ENCODE results near the gene ATP10A. TPM values are rescaled to one million over a fixed set of nuclear protein-coding genes. Genes with fewer than 3 reads are reported as not detected.

The ATP10A gene
- total RNA-seq, 3 donors from 2014 or later = 2.4 to 4.5 (median 2.7) TPM

DNA sequence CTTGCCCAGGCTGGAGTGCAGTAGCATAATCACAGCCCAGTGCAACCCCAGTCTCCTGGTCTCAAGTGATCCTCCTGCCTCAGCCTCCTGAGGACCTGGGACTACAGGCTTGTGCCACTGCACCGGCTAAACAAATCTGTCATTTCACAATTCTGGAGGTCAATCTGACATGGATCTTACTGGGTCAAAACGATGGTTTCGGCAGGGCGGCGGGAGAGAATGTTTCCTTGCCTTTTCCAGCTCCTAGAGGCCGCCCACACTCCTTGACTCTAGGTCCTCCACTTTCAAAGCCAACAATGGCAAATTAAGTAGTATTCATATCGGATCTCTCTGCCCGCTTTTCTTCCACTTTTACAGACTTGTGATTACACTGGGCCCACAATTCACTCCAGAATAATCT is 14.8 kb downstream of the ATP10A start:
- TF ChIP-seq, protein P1, sequence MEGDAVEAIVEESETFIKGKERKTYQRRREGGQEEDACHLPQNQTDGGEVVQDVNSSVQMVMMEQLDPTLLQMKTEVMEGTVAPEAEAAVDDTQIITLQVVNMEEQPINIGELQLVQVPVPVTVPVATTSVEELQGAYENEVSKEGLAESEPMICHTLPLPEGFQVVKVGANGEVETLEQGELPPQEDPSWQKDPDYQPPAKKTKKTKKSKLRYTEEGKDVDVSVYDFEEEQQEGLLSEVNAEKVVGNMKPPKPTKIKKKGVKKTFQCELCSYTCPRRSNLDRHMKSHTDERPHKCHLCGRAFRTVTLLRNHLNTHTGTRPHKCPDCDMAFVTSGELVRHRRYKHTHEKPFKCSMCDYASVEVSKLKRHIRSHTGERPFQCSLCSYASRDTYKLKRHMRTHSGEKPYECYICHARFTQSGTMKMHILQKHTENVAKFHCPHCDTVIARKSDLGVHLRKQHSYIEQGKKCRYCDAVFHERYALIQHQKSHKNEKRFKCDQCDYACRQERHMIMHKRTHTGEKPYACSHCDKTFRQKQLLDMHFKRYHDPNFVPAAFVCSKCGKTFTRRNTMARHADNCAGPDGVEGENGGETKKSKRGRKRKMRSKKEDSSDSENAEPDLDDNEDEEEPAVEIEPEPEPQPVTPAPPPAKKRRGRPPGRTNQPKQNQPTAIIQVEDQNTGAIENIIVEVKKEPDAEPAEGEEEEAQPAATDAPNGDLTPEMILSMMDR (IDR thresholded peaks at IDR 0.05) = no peak
- ATAC-seq = no peak
- H3K4me1 ChIP-seq (ENCODE audit: low read depth) = peaks cover 5% of the 10 kb centered on the region

GRCh38 chr15:25847051-25847450 is 16.1 kb downstream of the ATP10A start:
- TF ChIP-seq, protein P1 (IDR thresholded peaks at IDR 0.05) = no peak
- Histone ChIP-seq H3K4me3 (no peak overlapping the region), H3K36me3 (ENCODE audit: low read depth) (no peaks in the 10 kb centered on the region), H3K9me3 (peaks cover 3% of the 10 kb centered on the region), H3K4me1 (ENCODE audit: low read depth) (peaks cover 5% of the 10 kb centered on the region)
- intact Hi-C loops (cut with DNase I, micrococcal nuclease) = no loop called here
- no peak for DNase-seq
- no peak for ATAC-seq

More for the DNA sequence above, 14.8 kb downstream of the ATP10A start:
- no peak overlapping the region for H3K4me3 ChIP-seq
- no peak for DNase-seq
- peaks cover 2% of the 10 kb centered on the region for H3K9me3 ChIP-seq
- no peaks in the 10 kb centered on the region for H3K36me3 ChIP-seq (ENCODE audit: low read depth)
- intact Hi-C loops (cut with DNase I, micrococcal nuclease) = no loop called here

GRCh38 chr15:25846377-25846776 is 16.8 kb downstream of the ATP10A start:
- H3K36me3 ChIP-seq (ENCODE audit: low read depth) = no peaks in the 10 kb centered on the region
- ATAC-seq (peak; percentile 45), DNase-seq (no peak)
- TF ChIP-seq, protein P1 (IDR thresholded peaks at IDR 0.05) = no peak
- intact Hi-C loops (cut with DNase I, micrococcal nuclease) = no loop called here
- no peak overlapping the region for H3K4me3 ChIP-seq
- H3K9me3 ChIP-seq = peaks cover 7% of the 10 kb centered on the region
- H3K4me1 ChIP-seq (ENCODE audit: low read depth) = peaks cover 5% of the 10 kb centered on the region

DNA sequence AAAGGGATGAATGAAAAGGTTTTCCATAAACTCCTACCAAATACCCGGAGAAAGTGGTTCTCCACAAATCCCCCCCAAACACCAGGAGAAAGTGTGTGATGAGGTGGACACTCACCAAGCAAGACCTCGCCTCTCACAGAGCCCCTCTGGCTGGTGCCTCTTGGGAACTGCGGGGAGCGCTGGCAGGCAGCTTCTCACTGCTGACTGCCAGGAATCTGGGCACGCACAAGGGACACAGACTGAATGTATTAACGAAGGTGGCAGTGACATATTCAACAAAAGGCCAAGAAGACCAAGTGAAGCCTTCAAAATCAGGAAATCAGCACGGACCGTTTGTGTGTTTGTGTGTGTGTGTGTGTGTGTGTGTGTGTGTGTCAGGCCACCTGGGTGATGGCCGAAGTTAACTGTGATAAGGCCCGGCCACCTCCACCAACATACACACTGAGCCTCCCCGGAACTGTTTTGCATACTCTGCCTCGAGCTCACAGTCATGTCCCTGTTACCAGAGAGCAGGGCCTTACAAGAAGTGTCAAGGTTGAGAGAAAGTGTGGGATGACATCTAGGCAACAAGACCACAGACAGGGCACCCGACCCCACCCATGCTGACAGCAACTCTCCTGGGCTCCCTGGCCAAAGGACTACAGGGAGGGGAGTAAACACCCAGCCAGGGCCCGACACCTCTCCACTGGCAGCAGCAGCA is 18.0 kb downstream of the ATP10A start:
- peaks cover 7% of the 10 kb centered on the region for H3K9me3 ChIP-seq
- H3K36me3 ChIP-seq (ENCODE audit: low read depth) = no peaks in the 10 kb centered on the region
- ATAC-seq = no peak
- H3K4me1 ChIP-seq (ENCODE audit: low read depth) = peaks cover 5% of the 10 kb centered on the region
- TF ChIP-seq, protein P1 (IDR thresholded peaks at IDR 0.05) = no peak
- intact Hi-C loops (cut with DNase I, micrococcal nuclease) = no loop called here
- no peak overlapping the region for H3K4me3 ChIP-seq
- DNase-seq = no peak

- H3K4me1 ChIP-seq (ENCODE audit: low read depth) = peaks cover under 1% of the 10 kb centered on the region
- no peak for DNase-seq
- TF ChIP-seq, protein P1 (IDR thresholded peaks at IDR 0.05) = no peak
- intact Hi-C loops (cut with DNase I, micrococcal nuclease) = no loop called here
- ATAC-seq = no peak
- no peak overlapping the region for H3K4me3 ChIP-seq
- peaks cover 7% of the 10 kb centered on the region for H3K9me3 ChIP-seq
- no peaks in the 10 kb centered on the region for H3K36me3 ChIP-seq (ENCODE audit: low read depth)
These were observed 18.6 kb downstream of the ATP10A start for GRCh38 chr15:25844542-25844941.
